Activated T-helper 17 cell treated with anti-CD3 and anti-CD28 coated beads, Interleukin-2, amount 50 U/mL, for 72 hours (primary cell): ENCODE data around the gene TRAPPC10. TPM values are rescaled to one million over a fixed set of nuclear protein-coding genes. Genes with fewer than 3 reads are reported as not detected.
"Not testable (repeated sequence)": the region's sequence is repeated elsewhere in the genome, so short reads cannot be mapped to it uniquely, and the experiment has no call there.

ENCODE experiments used
- ATAC-seq: fragments of 150-1000 bp; cut with Tn5 transposase; replicated peaks from 2 replicates; pipeline ENCODE4 v1.10.0; 2021; ENCODE audit warnings: mild to moderate bottlenecking, moderate library complexity
- H3K27ac Mint-ChIP-seq: one replicate; pipeline ENCODE4 v1.8.0; 2022; ENCODE audit warnings: mixed read lengths
- H3K27me3 Mint-ChIP-seq: one replicate; pipeline ENCODE4 v1.8.0; 2022; ENCODE audit warnings: mixed read lengths
- H3K36me3 Mint-ChIP-seq: one replicate; pipeline ENCODE4 v1.8.0; 2022; ENCODE audit warnings: low read depth, mild to moderate bottlenecking, mixed read lengths
- H3K4me1 Mint-ChIP-seq: one replicate; pipeline ENCODE4 v1.8.0; 2022; ENCODE audit warnings: mixed read lengths
- H3K4me3 Mint-ChIP-seq: one replicate; pipeline ENCODE4 v1.8.0; 2022; ENCODE audit warnings: mild to moderate bottlenecking, mixed read lengths
- H3K9me3 Mint-ChIP-seq: one replicate; pipeline ENCODE4 v1.8.0; 2022; ENCODE audit warnings: mixed read lengths
- total RNA-seq, 2 donors: library from RNA; stranded (reverse); gene quantifications; one replicate each; pipeline ENCODE4 v1.2.3, GENCODE V29; 2022

Gene TRAPPC10
- total RNA-seq, 2 donors from 2014 or later: 48.5 to 72.8 TPM

DNA sequence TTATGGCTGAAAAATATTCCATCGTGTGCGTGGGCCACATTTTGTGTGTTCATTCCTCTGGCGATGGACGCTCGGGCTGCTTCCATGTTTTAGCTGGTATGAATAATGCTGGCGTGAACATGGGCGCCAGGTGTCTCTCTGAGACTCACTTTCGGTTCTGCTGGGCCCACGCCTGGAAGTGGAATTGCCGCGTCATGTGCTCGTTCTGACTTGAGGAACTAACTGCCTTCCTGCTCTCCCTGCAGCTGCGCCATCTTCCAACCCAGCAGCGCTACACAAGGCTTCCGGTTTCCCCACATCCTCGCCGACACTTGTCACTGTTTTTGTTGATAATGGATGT is 141.8 kb downstream of the TRAPPC10 start:
- not testable (repeated sequence) for H3K4me3 Mint-ChIP-seq, H3K36me3 Mint-ChIP-seq, H3K27me3 Mint-ChIP-seq, H3K4me1 Mint-ChIP-seq, H3K27ac Mint-ChIP-seq, H3K9me3 Mint-ChIP-seq
- peak; percentile 62 for ATAC-seq

- H3K9me3 Mint-ChIP-seq, H3K4me3 Mint-ChIP-seq, H3K4me1 Mint-ChIP-seq, H3K36me3 Mint-ChIP-seq, H3K27me3 Mint-ChIP-seq, H3K27ac Mint-ChIP-seq: not testable (repeated sequence)
- peak; percentile 6 for ATAC-seq
Measured at GRCh38 chr21:44154816-44155230, 142.7 kb downstream of the TRAPPC10 start.

GRCh38 chr21:44155231-44155993 is 143.3 kb downstream of the TRAPPC10 start:
- H3K36me3 Mint-ChIP-seq, H3K4me1 Mint-ChIP-seq, H3K4me3 Mint-ChIP-seq, H3K27ac Mint-ChIP-seq, H3K9me3 Mint-ChIP-seq, H3K27me3 Mint-ChIP-seq: not testable (repeated sequence)
- ATAC-seq: peak; percentile 47

- H3K27ac Mint-ChIP-seq, H3K4me1 Mint-ChIP-seq, H3K27me3 Mint-ChIP-seq, ATAC-seq, H3K9me3 Mint-ChIP-seq, H3K36me3 Mint-ChIP-seq, H3K4me3 Mint-ChIP-seq: not testable (repeated sequence)
Measured at GRCh38 chr21:44155994-44156380, 143.9 kb downstream of the TRAPPC10 start.

Other genes with a start within 250 kb of the TRAPPC10 start
- 10 to 100 TPM; 32.5 to 33.6 TPM for gene CSTB, start 236.0 kb upstream of the TRAPPC10 start, total RNA-seq
- gene RRP1, start 222.7 kb upstream of the TRAPPC10 start, total RNA-seq: 10 to 100 TPM; 33.3 to 57.4 TPM
- 10 to 100 TPM; 44.8 to 100.0 TPM for gene AGPAT3, start 147.1 kb upstream of the TRAPPC10 start, total RNA-seq
- gene PWP2, start 95.1 kb downstream of the TRAPPC10 start, total RNA-seq: 10 to 100 TPM; 40.4 to 42.0 TPM
- 10 to 100 TPM; 65.6 to 77.0 TPM for gene GATD3, start 121.4 kb downstream of the TRAPPC10 start, total RNA-seq
- 1 to 10 TPM; 2.0 to 6.4 TPM for gene ICOSLG, start 228.6 kb downstream of the TRAPPC10 start, total RNA-seq
- not detected for gene DNMT3L, start 249.6 kb downstream of the TRAPPC10 start, total RNA-seq